SK-N-SH treated with all-trans-retinoic acid at 6 μM for 48 hours (cell line): ENCODE results near the gene ADAM8.

Experiments
- ATAC-seq: fragments of 200-7000 bp; cut with Tn5 transposase; 3 replicates; pipeline ENCODE4 v1.9.1; 2020; ENCODE audit warnings: mild to moderate bottlenecking, moderate library complexity
- ARNTL ChIP-seq: fragments of 450-650 bp; formaldehyde crosslinking; IDR thresholded peaks from 2 replicates; pipeline ENCODE4 v1.5.0; 2020; ENCODE audit warnings: low read depth, mild to moderate bottlenecking, moderate library complexity, borderline replicate concordance
- CSDC2 ChIP-seq: fragments of 250-450 bp; sonication (Bioruptor Pico); IDR thresholded peaks from 2 replicates; pipeline ENCODE4 v1.5.0; 2020; ENCODE audit warnings: mild to moderate bottlenecking, moderate library complexity
- ESRRG ChIP-seq: fragments of 250-450 bp; sonication (Bioruptor Pico); IDR thresholded peaks from 2 replicates; pipeline ENCODE4 v1.6.1; 2021; ENCODE audit warnings: mild to moderate bottlenecking
- ISL1 ChIP-seq: fragments of 250-450 bp; sonication (Bioruptor Pico); IDR thresholded peaks from 2 replicates; pipeline ENCODE4 v2.1.2; 2022; ENCODE audit warnings: mild to moderate bottlenecking, moderate library complexity
- OSR1 ChIP-seq: fragments of 250-450 bp; sonication (Bioruptor Pico); IDR thresholded peaks from 2 replicates; pipeline ENCODE4 v1.8.0; 2022; ENCODE audit warnings: moderate library complexity, mild to moderate bottlenecking, inconsistent platforms
- PPARA ChIP-seq: fragments of 250-450 bp; sonication (Bioruptor Pico); IDR thresholded peaks from 2 replicates; pipeline ENCODE4 v1.5.0; 2020; ENCODE audit warnings: mild to moderate bottlenecking, borderline replicate concordance
- RARB ChIP-seq: fragments of 250-450 bp; sonication (Bioruptor Pico); IDR thresholded peaks from 2 replicates; pipeline ENCODE4 v1.8.0; 2021; ENCODE audit warnings: mild to moderate bottlenecking, moderate library complexity
- SNAI2 ChIP-seq: fragments of 250-450 bp; sonication (Bioruptor Pico); IDR thresholded peaks from 2 replicates; pipeline ENCODE4 v1.5.0; 2020; ENCODE audit warnings: mild to moderate bottlenecking, moderate library complexity
- TCF4 ChIP-seq: fragments of 250-450 bp; sonication (Bioruptor Pico); IDR thresholded peaks from 2 replicates; pipeline ENCODE4 v1.8.0; 2021; ENCODE audit warnings: mild to moderate bottlenecking, moderate library complexity, borderline replicate concordance
- ZFP3 ChIP-seq: fragments of 250-450 bp; sonication (Bioruptor Pico); IDR thresholded peaks from 2 replicates; pipeline ENCODE4 v1.5.0; 2020; ENCODE audit warnings: mild to moderate bottlenecking, moderate library complexity
- ZFP30 ChIP-seq: fragments of 450-650 bp; formaldehyde crosslinking; IDR thresholded peaks from 2 replicates; pipeline ENCODE4 v1.5.0; 2022; ENCODE audit warnings: mild to moderate bottlenecking, moderate library complexity
- ZNF565 ChIP-seq: fragments of 450-650 bp; formaldehyde crosslinking; conservative IDR thresholded peaks from 2 replicates; pipeline ENCODE4 v1.5.0; 2020; ENCODE audit warnings: low read depth, mild to moderate bottlenecking, moderate library complexity
- ZNF70 ChIP-seq: fragments of 450-650 bp; formaldehyde crosslinking; IDR thresholded peaks from 2 replicates; pipeline ENCODE4 v1.5.0; 2020; ENCODE audit warnings: mild to moderate bottlenecking, moderate library complexity
- ZNF8 ChIP-seq: fragments of 450-650 bp; formaldehyde crosslinking; IDR thresholded peaks from 2 replicates; pipeline ENCODE4 v1.5.0; 2020; ENCODE audit warnings: mild to moderate bottlenecking, moderate library complexity
- TF ChIP-seq, protein P1 (sequence below): fragments of 250-450 bp; sonication (Bioruptor Pico); IDR thresholded peaks from 2 replicates; pipeline ENCODE4 v1.8.0; 2020; ENCODE audit warnings: mild to moderate bottlenecking, moderate library complexity, borderline replicate concordance
- TF ChIP-seq, protein P2 (sequence below): fragments of 250-450 bp; sonication (Bioruptor Pico); IDR thresholded peaks from 2 replicates; pipeline ENCODE4 v1.8.0; 2021; ENCODE audit warnings: low read depth, mild to moderate bottlenecking, moderate library complexity, borderline replicate concordance
- TF ChIP-seq, protein P3 (sequence below): fragments of 250-450 bp; sonication (Bioruptor Pico); IDR thresholded peaks from 2 replicates; pipeline ENCODE4 v1.5.0; 2020; ENCODE audit warnings: mild to moderate bottlenecking, moderate library complexity
- TF ChIP-seq, protein P4 (sequence below): fragments of 250-450 bp; sonication (Bioruptor Pico); IDR thresholded peaks from 2 replicates; pipeline ENCODE4 v1.5.1; 2021; ENCODE audit warnings: mild to moderate bottlenecking, moderate library complexity
- TF ChIP-seq, protein P5 (sequence below): fragments of 250-450 bp; sonication (Bioruptor Pico); IDR thresholded peaks from 2 replicates; pipeline ENCODE4 v1.5.1; 2020; ENCODE audit warnings: low read depth, mild to moderate bottlenecking, moderate library complexity

Gene ADAM8

DNA sequence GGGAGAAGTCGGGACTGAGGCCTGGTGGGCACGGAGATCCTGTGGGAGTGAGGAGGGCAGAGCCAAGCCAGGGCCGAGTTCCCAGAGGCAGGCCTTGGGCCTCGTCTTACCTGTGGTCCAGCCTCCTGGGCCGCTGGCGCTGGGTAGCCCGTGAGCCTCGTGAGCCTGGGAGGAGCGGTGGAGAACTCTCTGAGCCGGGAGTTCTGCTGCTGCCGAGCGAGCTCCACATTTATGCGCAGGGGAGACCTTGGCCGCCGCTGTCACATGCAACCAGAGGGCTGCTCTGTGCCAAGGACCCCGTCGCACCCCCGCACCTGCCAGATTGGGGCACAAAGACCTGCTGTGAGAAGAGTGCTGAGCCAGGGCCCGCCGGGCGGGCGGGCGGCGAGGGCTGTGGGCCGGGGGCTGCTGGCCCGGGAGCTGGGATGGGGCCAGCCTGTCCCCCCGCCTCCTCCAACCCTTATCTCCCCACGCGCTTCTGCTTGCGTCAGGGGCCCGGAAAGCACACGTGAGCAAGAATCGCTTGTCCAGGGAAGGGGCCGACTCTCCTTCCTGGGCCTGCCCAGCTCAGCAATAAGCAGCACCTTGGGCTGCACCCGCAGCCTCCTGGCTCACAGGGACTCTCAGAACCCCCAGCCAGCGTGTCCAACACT lies 28.9 kb downstream of the ADAM8 start:
- ATAC-seq: no peak
- TF ChIP-seq ZFP3 (CRISPR knock-in tag): no peak
- TF ChIP-seq ZNF8 (CRISPR knock-in tag): no peak
- TF ChIP-seq, protein P1, sequence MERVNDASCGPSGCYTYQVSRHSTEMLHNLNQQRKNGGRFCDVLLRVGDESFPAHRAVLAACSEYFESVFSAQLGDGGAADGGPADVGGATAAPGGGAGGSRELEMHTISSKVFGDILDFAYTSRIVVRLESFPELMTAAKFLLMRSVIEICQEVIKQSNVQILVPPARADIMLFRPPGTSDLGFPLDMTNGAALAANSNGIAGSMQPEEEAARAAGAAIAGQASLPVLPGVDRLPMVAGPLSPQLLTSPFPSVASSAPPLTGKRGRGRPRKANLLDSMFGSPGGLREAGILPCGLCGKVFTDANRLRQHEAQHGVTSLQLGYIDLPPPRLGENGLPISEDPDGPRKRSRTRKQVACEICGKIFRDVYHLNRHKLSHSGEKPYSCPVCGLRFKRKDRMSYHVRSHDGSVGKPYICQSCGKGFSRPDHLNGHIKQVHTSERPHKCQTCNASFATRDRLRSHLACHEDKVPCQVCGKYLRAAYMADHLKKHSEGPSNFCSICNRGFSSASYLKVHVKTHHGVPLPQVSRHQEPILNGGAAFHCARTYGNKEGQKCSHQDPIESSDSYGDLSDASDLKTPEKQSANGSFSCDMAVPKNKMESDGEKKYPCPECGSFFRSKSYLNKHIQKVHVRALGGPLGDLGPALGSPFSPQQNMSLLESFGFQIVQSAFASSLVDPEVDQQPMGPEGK (CRISPR knock-in tag): no peak
- TF ChIP-seq ZNF565: no peak
- TF ChIP-seq, protein P2, sequence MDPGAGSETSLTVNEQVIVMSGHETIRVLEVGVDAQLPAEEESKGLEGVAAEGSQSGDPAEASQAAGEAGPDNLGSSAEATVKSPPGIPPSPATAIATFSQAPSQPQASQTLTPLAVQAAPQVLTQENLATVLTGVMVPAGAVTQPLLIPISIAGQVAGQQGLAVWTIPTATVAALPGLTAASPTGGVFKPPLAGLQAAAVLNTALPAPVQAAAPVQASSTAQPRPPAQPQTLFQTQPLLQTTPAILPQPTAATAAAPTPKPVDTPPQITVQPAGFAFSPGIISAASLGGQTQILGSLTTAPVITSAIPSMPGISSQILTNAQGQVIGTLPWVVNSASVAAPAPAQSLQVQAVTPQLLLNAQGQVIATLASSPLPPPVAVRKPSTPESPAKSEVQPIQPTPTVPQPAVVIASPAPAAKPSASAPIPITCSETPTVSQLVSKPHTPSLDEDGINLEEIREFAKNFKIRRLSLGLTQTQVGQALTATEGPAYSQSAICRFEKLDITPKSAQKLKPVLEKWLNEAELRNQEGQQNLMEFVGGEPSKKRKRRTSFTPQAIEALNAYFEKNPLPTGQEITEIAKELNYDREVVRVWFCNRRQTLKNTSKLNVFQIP (CRISPR knock-in tag): no peak
- TF ChIP-seq ZFP30: no peak
- TF ChIP-seq, protein P3, sequence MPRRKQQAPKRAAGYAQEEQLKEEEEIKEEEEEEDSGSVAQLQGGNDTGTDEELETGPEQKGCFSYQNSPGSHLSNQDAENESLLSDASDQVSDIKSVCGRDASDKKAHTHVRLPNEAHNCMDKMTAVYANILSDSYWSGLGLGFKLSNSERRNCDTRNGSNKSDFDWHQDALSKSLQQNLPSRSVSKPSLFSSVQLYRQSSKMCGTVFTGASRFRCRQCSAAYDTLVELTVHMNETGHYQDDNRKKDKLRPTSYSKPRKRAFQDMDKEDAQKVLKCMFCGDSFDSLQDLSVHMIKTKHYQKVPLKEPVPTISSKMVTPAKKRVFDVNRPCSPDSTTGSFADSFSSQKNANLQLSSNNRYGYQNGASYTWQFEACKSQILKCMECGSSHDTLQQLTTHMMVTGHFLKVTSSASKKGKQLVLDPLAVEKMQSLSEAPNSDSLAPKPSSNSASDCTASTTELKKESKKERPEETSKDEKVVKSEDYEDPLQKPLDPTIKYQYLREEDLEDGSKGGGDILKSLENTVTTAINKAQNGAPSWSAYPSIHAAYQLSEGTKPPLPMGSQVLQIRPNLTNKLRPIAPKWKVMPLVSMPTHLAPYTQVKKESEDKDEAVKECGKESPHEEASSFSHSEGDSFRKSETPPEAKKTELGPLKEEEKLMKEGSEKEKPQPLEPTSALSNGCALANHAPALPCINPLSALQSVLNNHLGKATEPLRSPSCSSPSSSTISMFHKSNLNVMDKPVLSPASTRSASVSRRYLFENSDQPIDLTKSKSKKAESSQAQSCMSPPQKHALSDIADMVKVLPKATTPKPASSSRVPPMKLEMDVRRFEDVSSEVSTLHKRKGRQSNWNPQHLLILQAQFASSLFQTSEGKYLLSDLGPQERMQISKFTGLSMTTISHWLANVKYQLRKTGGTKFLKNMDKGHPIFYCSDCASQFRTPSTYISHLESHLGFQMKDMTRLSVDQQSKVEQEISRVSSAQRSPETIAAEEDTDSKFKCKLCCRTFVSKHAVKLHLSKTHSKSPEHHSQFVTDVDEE: no peak
- TF ChIP-seq RARB: no peak
- no peak for TF ChIP-seq ISL1 (CRISPR knock-in tag)
- TF ChIP-seq PPARA: no peak

DNA sequence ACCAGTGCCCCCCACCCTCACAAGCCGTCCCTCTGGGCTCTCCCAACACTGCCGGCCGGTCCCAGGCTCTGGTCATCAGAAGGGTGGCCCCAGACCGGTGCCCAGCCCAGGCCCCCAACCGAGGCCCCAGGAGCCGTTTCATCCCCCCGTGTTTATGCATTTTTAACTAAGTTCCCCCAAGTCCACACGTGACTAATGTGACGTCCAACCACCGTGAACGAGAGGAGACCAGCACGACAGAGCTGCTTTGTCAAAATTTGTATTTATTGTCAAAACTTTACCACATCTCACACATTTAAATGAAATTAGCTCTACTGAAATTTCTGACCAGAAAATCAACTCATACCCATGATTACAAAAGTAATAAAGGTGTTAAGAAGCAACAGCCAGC lies 30.4 kb downstream of the ADAM8 start:
- ATAC-seq: no peak
- TF ChIP-seq ZFP3 (CRISPR knock-in tag) (no peak), TCF4 (CRISPR knock-in tag) (no peak), SNAI2 (no peak), ZNF565 (no peak), ZNF70 (CRISPR knock-in tag) (no peak), OSR1 (CRISPR knock-in tag) (no peak), ARNTL (CRISPR knock-in tag) (no peak), ZFP30 (no peak), CSDC2 (CRISPR knock-in tag) (no peak), ESRRG (CRISPR knock-in tag) (no peak)
- TF ChIP-seq, protein P3: no peak
- TF ChIP-seq, protein P1 (CRISPR knock-in tag): no peak
- TF ChIP-seq, protein P4, sequence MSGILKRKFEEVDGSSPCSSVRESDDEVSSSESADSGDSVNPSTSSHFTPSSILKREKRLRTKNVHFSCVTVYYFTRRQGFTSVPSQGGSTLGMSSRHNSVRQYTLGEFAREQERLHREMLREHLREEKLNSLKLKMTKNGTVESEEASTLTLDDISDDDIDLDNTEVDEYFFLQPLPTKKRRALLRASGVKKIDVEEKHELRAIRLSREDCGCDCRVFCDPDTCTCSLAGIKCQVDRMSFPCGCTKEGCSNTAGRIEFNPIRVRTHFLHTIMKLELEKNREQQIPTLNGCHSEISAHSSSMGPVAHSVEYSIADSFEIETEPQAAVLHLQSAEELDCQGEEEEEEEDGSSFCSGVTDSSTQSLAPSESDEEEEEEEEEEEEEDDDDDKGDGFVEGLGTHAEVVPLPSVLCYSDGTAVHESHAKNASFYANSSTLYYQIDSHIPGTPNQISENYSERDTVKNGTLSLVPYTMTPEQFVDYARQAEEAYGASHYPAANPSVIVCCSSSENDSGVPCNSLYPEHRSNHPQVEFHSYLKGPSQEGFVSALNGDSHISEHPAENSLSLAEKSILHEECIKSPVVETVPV (CRISPR knock-in tag): no peak
- TF ChIP-seq, protein P5, sequence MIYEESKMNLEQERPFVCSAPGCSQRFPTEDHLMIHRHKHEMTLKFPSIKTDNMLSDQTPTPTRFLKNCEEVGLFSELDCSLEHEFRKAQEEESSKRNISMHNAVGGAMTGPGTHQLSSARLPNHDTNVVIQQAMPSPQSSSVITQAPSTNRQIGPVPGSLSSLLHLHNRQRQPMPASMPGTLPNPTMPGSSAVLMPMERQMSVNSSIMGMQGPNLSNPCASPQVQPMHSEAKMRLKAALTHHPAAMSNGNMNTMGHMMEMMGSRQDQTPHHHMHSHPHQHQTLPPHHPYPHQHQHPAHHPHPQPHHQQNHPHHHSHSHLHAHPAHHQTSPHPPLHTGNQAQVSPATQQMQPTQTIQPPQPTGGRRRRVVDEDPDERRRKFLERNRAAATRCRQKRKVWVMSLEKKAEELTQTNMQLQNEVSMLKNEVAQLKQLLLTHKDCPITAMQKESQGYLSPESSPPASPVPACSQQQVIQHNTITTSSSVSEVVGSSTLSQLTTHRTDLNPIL (CRISPR knock-in tag): no peak
